NCI-H2196 (cell line): ENCODE measurements around the gene MIPOL1.
"Not testable (repeated sequence)": the region's sequence is repeated elsewhere in the genome, so short reads cannot be mapped to it uniquely, and the experiment has no call there.

Experiments used
- DNase-seq: peaks from one replicate; lab custom pipeline; 2025; ENCODE audit not compliant: unreplicated experiment; lab: John Stamatoyannopoulos, UW

The MIPOL1 gene, protein sequence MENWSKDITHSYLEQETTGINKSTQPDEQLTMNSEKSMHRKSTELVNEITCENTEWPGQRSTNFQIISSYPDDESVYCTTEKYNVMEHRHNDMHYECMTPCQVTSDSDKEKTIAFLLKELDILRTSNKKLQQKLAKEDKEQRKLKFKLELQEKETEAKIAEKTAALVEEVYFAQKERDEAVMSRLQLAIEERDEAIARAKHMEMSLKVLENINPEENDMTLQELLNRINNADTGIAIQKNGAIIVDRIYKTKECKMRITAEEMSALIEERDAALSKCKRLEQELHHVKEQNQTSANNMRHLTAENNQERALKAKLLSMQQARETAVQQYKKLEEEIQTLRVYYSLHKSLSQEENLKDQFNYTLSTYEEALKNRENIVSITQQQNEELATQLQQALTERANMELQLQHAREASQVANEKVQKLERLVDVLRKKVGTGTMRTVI

GRCh38 chr14:37197421-37198272 lies at the start of gene MIPOL1:
TSS of gene MIPOL1 (plus strand) at chr14:37197937. CDS start at chr14:37247889, 49,952 bp downstream.
- DNase-seq = peak; percentile 81

DNA sequence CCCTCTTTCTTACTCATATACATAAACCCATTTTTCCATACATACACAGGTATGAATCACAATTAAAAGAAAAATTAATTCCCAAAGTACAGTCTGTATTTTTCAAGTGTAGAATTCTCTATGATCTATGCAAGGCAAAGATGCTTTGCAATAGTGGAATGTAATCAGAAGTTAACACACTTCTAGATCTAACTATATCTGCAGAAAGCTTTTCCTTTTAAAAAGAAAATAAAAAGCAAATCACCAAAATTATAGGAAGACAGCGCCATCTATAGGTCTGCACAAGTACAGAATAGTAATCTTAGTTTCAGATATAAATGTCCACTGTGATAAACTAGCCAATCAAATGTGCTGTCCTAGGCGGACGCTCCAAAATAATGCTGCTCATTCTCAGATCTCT lies 47.3 kb upstream of the MIPOL1 start:
- DNase-seq = peak; percentile 67

DNA sequence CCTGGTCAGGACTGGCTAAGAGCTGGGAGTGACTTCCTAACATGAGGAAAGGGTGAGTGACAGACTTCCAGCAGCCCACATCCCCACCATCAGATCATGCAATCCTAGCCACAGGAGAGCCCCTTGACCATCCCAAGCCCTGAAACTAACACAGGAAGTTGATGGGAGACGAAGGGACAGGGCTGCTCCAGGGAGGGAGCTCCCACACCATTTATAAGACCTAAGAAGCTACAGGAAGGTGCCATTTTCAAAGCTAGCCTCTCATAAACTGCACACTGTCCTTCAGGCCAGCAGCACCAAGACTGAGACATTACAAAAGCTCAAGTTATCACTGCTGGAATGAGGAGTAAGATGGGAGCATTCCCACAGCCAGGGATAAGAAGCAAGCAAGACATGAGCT lies 44.7 kb upstream of the MIPOL1 start:
- DNase-seq = no peak

DNA sequence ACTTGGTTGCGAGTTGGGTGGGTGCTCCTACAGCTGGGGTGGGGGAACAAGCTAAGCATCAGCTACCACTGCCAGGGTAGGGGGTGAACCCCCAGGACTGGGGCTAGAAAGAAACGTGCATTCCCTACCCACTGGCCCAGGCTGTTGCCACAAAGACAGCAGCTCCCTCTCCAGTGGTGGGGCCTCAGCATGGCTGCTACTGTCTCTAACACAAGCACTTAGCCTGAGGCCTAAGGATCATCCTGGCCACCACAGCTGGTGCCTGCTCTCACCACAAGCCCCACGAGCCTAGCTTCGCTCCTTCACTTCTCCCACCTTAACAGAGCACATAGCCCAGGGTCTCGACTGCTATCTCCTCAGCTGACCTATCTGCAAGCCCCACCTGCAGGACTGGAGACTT lies 44.3 kb upstream of the MIPOL1 start:
- no peak for DNase-seq

DNA sequence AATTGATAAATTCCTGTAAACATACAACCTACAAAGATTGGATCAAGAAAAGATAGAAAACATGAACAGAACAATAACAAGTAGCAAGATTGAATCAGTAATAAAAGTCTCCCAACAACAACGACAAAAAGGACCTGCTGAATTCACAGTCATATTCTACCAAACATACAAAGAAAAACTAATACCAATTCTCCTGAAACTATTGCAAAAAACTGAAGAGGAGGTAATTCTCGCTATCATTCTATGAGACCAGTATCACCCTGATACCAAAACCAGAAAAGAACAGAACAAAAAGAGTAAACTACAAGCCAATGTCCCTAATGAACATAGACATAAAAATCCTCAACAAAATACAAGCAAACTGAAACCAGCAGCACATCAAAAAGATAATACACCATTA lies 39.8 kb upstream of the MIPOL1 start:
- DNase-seq = no peak

- not testable (repeated sequence) for DNase-seq
These were observed 35.4 kb upstream of the MIPOL1 start for GRCh38 chr14:37162307-37162706.

DNA sequence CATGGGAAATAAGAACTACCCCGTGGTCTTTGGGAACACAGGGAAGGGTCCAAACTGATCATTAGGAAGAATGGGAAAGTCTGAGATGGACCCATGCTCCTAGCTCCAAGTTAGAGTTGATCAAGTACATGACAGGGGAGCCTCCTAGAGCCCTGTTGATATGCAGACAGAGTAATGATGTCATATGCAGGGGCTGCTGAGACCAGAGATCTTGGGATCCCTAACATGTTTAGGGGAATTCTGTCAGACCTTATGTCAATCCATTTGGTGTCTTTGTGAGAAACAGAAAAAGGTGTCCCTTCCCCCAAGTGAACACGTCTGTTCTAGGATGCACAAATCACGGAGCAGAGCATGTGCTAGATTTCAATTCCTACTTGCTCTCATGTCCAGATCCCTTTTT lies 31.9 kb upstream of the MIPOL1 start:
- DNase-seq = no peak

GRCh38 chr14:37167151-37168047 lies 30.3 kb upstream of the MIPOL1 start:
- DNase-seq = no peak

DNA sequence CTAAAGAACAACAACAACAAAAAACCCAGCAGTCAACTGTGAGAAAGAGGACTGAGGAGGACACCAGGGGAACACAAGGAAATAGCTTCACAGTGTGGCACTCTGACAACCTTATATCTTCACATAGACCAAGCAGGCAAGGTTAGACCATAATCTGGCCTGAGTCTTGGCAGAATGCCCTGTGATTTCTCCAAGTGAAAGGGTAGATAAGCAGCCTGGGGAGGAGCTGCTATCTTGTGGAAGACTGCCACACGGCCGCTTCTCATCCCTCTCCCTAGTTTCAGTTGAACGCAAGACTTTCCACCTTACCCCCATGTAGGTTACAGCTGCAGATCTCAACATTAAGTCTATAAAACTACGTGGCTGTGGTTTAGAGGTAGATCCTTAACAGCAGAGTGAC lies 29.0 kb upstream of the MIPOL1 start:
- DNase-seq = peak; percentile 7

- no peak for DNase-seq
These were observed 27.5 kb upstream of the MIPOL1 start for GRCh38 chr14:37170237-37170636.

- no peak for DNase-seq
These were observed 26.7 kb upstream of the MIPOL1 start for GRCh38 chr14:37170993-37171392.

GRCh38 chr14:37171678-37172023 lies 26.1 kb upstream of the MIPOL1 start:
- no peak for DNase-seq

DNA sequence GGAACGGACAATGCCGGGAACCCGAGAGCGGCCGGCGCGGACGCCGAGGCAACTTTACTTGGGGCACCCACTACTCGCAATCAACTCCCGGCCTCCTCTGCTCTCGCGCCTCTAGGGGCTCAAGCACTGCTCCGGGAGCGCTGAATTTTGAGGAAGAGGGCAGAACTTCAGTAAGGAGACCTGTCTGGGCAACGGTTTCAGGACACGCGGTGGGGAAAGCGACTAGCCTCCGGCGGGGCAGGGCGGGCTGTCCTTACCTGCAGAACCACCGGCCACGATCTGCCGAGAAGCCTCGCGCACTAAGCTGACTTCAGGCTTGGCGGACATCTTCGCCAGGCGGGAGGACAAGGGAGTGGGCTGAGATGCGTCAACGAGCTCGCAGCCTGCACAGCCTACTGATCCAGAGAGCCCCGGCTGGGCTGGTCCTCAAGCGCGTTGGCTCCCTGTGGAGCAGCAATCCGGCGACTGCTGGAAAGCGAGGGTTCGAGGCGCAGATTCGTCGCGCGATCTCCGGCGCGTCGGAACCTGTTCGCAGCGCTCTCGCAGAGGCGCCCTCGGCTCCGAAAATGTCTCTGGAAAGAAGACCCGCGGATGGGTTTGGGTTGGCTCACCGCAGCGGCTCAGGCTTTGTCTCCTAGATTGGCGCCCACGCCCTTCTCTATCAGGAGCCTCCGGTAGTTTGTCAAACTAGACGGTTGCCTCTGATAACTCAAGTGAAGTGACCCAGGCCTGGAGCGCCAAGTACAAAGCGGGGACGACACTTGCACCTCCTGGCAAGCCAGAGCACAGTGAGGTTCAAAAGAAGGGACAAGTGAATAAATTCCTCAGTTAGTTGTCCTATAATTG lies 25.5 kb upstream of the MIPOL1 start, which contains the start of gene SLC25A21:
SLC25A21 (minus strand) TSS at position 583 of the 846 bp plus-strand sequence.
- DNase-seq = peak; percentile 78

DNA sequence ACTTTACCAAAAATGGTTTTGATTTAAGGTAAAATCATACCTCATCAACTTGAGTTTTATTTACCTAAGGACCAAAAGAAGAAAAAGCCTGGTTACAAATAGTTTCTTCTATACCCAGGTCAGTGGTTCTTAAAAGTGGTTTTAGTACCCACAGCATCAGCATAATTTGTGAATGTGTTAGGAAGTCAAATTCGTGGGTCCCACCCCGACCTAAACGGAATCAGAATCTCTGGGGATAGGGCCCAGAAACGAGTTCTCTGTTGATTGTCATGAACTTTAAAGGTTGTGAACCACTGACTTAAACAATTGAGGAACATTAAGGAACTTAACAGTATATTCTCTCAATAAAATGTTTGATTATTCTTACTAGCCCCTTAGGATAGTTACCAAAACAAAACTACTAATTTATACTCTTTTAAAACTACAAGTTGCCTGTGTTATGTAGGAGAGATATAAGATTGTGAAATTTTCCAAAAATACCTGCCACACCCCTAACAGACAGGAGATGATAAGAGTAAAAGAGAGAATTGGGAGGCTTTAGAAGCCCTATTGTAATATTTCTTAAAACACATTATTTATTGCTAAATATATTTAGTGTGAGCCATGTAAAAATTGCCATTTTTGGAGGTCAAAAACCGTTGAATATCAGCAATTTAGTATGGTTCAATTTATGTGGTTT lies 24.7 kb upstream of the MIPOL1 start:
- DNase-seq = no peak

- no peak for DNase-seq
These were observed 17.7 kb upstream of the MIPOL1 start for GRCh38 chr14:37179896-37180502.

GRCh38 chr14:37180886-37181285 lies 16.9 kb upstream of the MIPOL1 start:
- not testable (repeated sequence) for DNase-seq

DNA sequence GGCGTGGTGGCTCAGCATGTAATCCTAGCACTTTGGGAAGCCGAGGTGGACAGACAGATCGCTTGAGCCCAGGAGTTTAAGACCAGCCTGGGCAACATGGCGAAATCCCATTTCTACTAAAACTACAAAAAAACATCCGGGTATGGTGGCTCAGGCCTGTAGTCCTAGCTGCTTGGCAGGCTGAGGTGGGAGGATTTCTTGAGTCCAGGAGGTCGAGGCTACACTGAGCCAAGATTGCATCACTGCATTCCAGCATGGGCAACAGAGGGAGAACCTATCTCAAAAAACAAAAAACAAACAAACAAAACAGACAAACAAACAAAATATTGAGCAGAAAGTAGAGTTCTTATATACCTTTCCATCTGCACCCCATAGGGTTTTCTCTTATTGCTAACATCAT lies 16.3 kb upstream of the MIPOL1 start:
- no peak for DNase-seq

- DNase-seq = not testable (repeated sequence)
These were observed 13.2 kb upstream of the MIPOL1 start for GRCh38 chr14:37184520-37184919.

DNA sequence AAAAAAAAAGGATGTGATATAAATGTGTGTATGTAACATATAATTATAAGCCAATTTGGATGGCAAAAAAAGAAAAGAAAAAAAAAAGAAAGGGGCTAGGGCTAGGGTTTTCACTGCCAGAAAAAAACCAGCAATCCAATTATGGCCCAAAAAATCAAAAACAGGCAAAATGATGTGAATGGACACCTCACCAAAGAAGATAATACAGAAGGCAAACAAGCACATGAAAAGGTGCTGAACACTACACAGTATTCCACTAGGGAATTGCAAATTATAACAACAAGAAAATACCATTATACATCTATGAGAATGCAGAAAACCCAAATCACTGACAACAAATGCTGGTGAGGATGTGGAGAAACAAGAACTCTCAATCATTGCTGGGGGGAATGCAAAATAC lies 12.1 kb upstream of the MIPOL1 start:
- no peak for DNase-seq
